CD4-positive, alpha-beta T cell treated with Interleukin-12 subunit alpha and Interleukin-12 subunit beta, for 1 hour (primary cell): ENCODE results near the gene PPP4R4.
"Not testable (repeated sequence)": the region's sequence is repeated elsewhere in the genome, so short reads cannot be mapped to it uniquely, and the experiment has no call there.

Experiments used
- DNase-seq: peaks from one replicate; pipeline ENCODE4 v3.0.0-alpha.2; 2020

Gene PPP4R4

GRCh38 chr14:94145902-94146527 is 28.1 kb upstream of the PPP4R4 start:
- no peak for DNase-seq

DNA sequence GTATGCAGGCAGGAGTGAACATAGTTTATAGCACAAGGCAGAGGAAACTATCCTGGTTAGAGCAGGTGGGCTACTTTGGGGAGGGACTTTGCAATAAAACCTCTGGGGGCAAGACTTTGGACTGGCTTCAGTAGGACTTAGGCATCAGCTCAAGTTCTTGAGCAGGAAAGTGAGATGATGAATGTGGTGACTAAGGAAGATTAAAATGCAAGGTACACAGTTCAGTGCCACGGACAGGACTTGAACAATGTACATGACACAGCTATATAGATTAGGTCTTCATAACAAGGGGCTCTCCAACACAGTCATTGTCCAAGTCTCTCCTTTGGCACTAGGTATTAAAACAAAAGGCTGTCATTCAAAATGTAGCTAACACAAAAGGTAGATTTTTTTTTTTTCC is 21.4 kb upstream of the PPP4R4 start:
- DNase-seq, result no peak

- DNase-seq, result no peak
Observed at GRCh38 chr14:94153750-94154342, 20.3 kb upstream of the PPP4R4 start.

DNA sequence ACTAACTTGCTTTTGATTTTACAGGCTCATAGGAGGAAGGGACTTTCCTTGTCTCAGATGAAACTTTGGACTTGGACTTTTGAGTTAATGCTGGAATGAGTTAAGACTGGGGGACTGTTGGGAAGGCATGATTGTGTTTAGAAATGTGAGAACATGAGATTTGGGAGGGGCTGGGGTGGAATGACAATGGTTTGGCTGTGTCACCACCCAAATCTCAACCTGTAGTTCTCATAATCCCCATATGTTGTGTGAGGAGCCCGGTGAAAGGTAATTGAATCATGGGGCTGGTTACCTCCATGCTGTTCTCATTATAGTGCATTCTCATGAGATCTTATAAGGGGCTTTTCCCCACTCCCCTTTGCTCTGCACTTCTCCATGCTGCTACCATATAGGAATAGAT is 18.0 kb upstream of the PPP4R4 start:
- not testable (repeated sequence) for DNase-seq

- no peak for DNase-seq
Observed at GRCh38 chr14:94157197-94157596, 16.9 kb upstream of the PPP4R4 start.

GRCh38 chr14:94158239-94158883 is 15.8 kb upstream of the PPP4R4 start:
- peak; percentile 47 for DNase-seq

GRCh38 chr14:94161058-94161457 is 13.1 kb upstream of the PPP4R4 start:
- DNase-seq, result no peak

DNA sequence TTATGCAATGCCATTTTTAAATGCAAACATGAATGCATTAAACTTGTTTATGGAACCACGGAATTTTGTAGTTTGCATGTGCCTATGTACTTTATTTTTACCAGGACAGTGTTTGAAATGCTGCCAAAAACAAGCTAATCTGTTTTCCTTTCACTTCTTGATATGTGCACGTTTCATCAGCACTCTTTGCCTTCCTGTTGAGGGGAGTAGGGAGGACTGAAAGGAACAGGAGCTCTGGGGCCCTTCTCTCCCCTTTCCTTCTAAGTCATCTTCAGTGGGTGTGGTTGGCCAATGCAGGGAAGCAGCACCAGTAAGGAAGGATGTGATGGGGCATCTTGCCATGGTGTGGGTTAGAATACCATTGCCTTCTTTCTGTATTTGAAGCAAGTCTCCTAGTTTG is 12.1 kb upstream of the PPP4R4 start:
- no peak for DNase-seq

DNA sequence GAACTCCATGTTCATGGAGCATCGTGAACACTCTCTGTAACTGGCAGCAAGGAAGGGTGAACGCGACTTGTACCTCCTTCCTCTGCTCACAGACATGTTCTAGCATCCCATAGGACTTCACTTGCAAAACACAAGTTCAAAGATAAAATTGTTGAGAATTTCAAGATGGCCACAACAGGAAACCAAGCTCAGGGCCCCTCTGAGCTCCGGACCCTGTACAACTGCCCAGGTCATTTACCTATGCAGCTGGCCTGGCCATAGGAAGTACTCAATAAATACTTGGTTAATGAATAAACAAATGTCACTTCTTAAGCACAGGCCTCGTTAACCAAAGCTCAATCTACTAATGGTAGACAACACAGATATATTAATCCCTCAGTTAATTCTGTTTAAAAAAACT is 11.7 kb upstream of the PPP4R4 start:
- no peak for DNase-seq

- no peak for DNase-seq
Observed at GRCh38 chr14:94163796-94164195, 10.3 kb upstream of the PPP4R4 start.

DNA sequence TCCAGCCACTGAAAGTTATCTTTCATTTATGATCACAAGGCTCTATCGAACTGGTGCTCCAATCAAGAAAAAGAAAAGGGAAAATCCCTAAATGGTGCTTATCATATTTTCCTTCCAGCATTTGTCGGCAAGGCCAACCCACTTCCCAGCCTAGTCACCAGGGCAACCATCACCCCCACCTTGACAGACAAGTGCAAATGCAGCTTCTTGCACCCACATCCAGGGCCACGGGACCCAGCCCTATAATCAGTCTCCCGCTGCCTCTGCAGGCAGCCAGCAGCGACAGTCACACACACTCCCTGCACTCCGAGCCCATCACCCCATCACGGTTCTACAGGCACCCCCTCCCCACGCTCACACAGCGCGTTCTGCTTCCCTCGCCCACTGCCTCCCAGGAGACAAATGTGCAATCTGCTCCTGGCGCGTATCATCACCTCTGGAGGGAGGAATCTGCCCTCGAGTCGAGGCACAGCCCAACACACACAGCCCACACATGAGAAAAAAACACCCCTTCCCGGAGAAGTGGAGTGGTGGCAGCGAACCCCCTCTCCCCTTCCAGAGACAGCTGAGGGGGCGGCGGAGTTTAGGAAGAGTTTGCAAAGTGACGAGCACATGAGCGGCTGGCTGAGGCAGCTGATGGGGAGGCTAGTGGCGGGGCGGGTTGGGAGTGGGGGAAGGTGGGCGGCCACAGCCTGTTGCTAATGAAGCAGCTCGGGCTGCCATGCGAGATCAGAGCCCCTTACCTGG is 9.3 kb upstream of the PPP4R4 start:
- DNase-seq, result no peak

- DNase-seq, result no peak
Observed at GRCh38 chr14:94165744-94166143, 8.4 kb upstream of the PPP4R4 start.

DNA sequence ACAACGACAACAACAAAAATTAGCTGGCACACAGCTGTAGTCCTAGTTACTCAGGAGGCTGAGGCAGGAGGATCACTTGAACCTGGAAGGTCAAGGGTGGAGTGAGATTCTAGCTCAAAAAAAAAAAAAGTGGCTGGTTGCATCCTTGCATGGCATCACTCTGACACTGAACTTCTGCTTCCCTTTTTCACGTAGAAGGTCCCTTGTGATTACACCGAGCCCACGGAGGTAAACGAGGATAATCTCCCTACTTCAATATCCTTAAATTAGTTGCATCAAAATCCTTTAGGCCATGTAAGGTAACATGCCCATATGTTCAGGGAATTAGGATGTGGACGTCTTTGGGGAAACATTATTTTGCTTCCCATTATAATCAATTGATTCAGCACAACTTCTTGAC is 4.0 kb upstream of the PPP4R4 start:
- no peak for DNase-seq

GRCh38 chr14:94171208-94171607 is 2.9 kb upstream of the PPP4R4 start:
- DNase-seq, result no peak

DNA sequence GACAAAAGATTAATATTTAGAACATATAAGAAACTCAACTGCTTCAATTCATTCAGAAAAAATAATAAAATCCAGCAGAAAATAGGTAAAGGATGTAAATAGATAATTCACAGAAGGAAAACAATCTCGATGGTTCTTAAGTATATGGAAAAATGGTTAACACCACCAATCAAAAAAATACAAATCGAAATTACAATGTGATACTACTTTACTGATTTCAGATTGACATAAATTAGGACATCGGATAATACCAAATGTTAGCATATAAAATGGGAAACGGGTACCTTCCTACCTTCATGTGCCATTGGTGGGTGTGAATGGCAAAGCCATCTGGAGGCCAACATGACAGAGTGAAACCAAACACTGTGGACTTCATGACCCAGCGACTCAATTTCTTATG is 1.6 kb upstream of the PPP4R4 start:
- DNase-seq, result no peak

DNA sequence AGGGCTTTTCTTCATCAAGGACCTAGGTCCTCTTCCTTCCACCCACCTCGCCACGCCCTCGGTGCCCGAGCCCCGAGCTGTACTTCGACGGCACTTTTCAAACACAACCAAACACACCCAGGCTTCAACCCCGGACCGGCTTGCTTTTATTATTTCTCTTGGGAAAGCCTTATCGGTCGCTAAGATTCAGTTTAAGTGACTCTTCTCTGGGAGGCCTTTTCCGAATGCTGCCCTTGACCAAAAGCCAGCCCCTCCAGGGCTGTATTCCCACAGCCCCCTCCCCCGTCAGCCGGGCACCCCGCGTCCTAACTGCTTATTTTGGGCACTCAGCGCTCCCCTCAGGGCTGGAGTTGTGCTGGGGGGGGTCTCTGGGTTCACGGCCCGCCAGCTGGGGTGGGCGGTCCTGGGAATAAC is 644 bp upstream of the PPP4R4 start:
- DNase-seq, result peak; percentile 21

DNA sequence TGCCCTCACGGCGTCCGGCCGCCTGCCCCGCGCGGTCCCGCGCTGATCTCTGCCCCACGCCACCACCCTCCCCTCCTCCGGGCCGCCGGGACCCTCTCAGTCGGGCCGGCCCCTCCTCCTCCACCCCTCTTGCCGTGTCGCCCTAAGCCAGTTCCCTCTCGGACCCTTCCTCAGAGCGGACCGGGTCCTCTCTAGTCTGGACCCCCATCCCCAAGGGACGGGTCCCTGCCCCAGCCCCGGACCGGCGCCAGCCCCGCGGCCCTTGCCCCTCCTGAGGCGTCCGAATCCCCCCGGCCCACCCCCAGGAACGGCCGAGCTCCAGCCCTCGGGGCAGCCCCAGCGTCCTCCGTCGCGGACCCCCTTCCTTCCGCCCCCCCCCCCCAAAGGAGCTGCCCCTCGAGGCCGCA is 485 bp downstream of the PPP4R4 start:
- DNase-seq, result no peak

- no peak for DNase-seq
Observed at GRCh38 chr14:94175011-94175745, 1.1 kb downstream of the PPP4R4 start.

DNA sequence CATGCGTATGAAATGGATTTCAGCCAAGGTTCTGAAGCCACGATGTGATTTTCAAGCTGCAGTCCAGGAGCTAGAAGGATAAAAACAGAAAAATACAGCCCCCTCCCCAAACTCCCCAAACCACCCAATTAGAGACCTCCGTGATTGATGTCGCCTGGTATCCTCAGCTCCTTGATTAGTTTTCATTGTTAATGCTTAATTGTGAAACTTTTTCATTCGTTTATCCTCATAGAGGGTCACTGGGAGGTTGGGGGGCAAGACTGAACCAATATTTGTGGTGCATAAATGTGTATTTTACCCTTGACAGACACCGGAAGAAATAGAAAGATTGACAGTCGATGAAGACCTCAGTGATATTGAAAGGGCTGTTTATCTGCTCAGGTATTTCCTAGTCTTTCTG is 1.6 kb downstream of the PPP4R4 start:
- DNase-seq, result no peak

GRCh38 chr14:94176808-94177207 is 2.7 kb downstream of the PPP4R4 start:
- no peak for DNase-seq

- DNase-seq, result no peak
Observed at GRCh38 chr14:94177806-94178205, 3.7 kb downstream of the PPP4R4 start.

DNA sequence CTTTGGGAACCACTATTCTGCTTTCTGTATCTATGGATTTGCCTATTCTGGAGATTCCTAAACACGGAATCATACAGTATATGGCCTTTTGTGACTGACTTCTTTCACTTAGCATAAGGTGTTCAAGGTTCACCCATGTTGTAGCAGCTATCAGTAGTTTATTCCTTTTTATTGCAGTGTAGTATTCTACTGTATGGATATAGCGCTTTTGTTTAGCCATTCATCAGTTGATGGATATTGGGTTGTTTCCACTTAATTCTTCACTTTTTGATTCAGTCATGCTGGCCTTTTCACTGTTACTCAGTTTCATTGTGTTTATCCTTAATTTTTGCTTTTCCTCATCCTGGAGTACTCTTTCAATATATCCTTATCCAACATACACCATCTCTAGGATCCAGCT is 5.1 kb downstream of the PPP4R4 start:
- no peak for DNase-seq

- DNase-seq, result peak; percentile 70
Observed at GRCh38 chr14:94180655-94181271, 6.6 kb downstream of the PPP4R4 start.
